Esophagus muscularis mucosa (tissue), 3 donors: Measurements from ENCODE around the gene BAHCC1.

Source experiments
- EP300 ChIP-seq: sonication (generic); formaldehyde crosslinking; IDR thresholded peaks from one replicate; pipeline ENCODE4 v1.6.1; 2017; ENCODE audit warnings: antibody characterized with exemption
- TF ChIP-seq, protein P1 (sequence below), 3 experiments: fragments of 200-600 bp in 2 of 3; fragments of 450-650 bp in 1 of 3; sonication (generic) in 2 of 3; IDR thresholded peaks; one replicate each; pipeline ENCODE4 v1.5.1; 2017 to 2019; ENCODE audit warnings: antibody characterized with exemption in 3 of 3, mild to moderate bottlenecking in 2 of 3, moderate library complexity in 1 of 3

DNA sequence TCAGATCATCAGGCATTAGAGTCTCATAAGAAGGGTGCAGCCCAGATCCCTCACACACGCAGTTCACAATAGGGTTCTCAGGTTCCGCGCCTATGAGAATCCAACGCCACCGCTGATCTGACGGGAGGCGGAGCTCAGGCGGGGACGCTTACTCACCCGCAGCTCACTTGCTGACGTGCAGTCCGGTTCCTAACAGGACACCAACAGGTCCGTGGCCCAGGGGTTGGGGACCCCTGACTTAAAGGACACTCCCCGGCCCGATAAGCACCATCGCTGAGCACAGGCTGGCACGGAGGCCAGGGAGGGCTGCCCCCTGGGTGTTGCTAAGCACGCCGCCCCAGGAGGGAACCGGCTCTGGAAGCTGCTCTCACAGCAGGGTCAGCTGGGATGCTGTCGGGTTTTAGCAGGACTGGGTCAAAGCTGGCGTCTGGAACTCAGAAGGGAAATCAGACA lies 30.1 kb upstream of the BAHCC1 start:
- TF ChIP-seq, protein P1, sequence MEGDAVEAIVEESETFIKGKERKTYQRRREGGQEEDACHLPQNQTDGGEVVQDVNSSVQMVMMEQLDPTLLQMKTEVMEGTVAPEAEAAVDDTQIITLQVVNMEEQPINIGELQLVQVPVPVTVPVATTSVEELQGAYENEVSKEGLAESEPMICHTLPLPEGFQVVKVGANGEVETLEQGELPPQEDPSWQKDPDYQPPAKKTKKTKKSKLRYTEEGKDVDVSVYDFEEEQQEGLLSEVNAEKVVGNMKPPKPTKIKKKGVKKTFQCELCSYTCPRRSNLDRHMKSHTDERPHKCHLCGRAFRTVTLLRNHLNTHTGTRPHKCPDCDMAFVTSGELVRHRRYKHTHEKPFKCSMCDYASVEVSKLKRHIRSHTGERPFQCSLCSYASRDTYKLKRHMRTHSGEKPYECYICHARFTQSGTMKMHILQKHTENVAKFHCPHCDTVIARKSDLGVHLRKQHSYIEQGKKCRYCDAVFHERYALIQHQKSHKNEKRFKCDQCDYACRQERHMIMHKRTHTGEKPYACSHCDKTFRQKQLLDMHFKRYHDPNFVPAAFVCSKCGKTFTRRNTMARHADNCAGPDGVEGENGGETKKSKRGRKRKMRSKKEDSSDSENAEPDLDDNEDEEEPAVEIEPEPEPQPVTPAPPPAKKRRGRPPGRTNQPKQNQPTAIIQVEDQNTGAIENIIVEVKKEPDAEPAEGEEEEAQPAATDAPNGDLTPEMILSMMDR (IDR thresholded peaks at IDR 0.05) = no peak
- TF ChIP-seq EP300 = no peak
